ENCODE measurements around the gene OR10D3. TPM values are rescaled to one million over a fixed set of nuclear protein-coding genes. Genes with fewer than 3 reads are reported as not detected.
"Not testable (repeated sequence)": the region's sequence is repeated elsewhere in the genome, so short reads cannot be mapped to it uniquely, and the experiment has no call there.

The OR10D3 gene
- total RNA-seq, 4 donors from 2014 or later, result not detected

GRCh38 chr11:124219126-124219525, 36.0 kb downstream of the OR10D3 start:
- H3K27ac ChIP-seq, result no peak overlapping the region
- TF ChIP-seq POLR2A (IDR thresholded peaks at IDR 0.05), result no peak
- no peak for TF ChIP-seq CTCF (IDR thresholded peaks at IDR 0.05)
- H3K27me3 ChIP-seq, result no peaks in the 10 kb centered on the region
- no peaks in the 10 kb centered on the region for H3K9me3 ChIP-seq
- no peak overlapping the region for H3K4me3 ChIP-seq
- no peaks in the 10 kb centered on the region for H3K4me1 ChIP-seq
- H3K36me3 ChIP-seq, result no peaks in the 10 kb centered on the region
- DNase-seq, result no peak

GRCh38 chr11:124222407-124222806, 39.3 kb downstream of the OR10D3 start:
- H3K36me3 ChIP-seq, result no peaks in the 10 kb centered on the region
- no peak overlapping the region for H3K4me3 ChIP-seq
- no peak overlapping the region for H3K27ac ChIP-seq
- no peak for DNase-seq
- TF ChIP-seq POLR2A (IDR thresholded peaks at IDR 0.05) (no peak), CTCF (IDR thresholded peaks at IDR 0.05) (no peak)
- H3K9me3 ChIP-seq, result no peaks in the 10 kb centered on the region
- no peaks in the 10 kb centered on the region for H3K4me1 ChIP-seq
- H3K27me3 ChIP-seq, result no peaks in the 10 kb centered on the region

- not testable (repeated sequence) for H3K36me3 ChIP-seq, H3K9me3 ChIP-seq, H3K27ac ChIP-seq, H3K4me1 ChIP-seq, H3K4me3 ChIP-seq, H3K27me3 ChIP-seq, DNase-seq
Observed at GRCh38 chr11:124224618-124225423, 41.7 kb downstream of the OR10D3 start.

- H3K36me3 ChIP-seq, result no peaks in the 10 kb centered on the region
- H3K27me3 ChIP-seq, result no peaks in the 10 kb centered on the region
- no peaks in the 10 kb centered on the region for H3K9me3 ChIP-seq
- DNase-seq, result no peak
- no peaks in the 10 kb centered on the region for H3K4me1 ChIP-seq
- H3K27ac ChIP-seq, result no peak overlapping the region
- TF ChIP-seq CTCF (IDR thresholded peaks at IDR 0.05), result no peak
- no peak for TF ChIP-seq POLR2A (IDR thresholded peaks at IDR 0.05)
- H3K4me3 ChIP-seq, result no peak overlapping the region
Observed at GRCh38 chr11:124225471-124225870, 42.3 kb downstream of the OR10D3 start.

GRCh38 chr11:124233376-124233775, 50.2 kb downstream of the OR10D3 start:
- H3K27me3 ChIP-seq, result no peaks in the 10 kb centered on the region
- DNase-seq, result no peak
- no peak overlapping the region for H3K4me3 ChIP-seq
- H3K4me1 ChIP-seq, result no peaks in the 10 kb centered on the region
- H3K27ac ChIP-seq, result no peak overlapping the region
- no peak for TF ChIP-seq CTCF (IDR thresholded peaks at IDR 0.05)
- TF ChIP-seq POLR2A (IDR thresholded peaks at IDR 0.05), result no peak
- no peaks in the 10 kb centered on the region for H3K36me3 ChIP-seq
- H3K9me3 ChIP-seq, result no peaks in the 10 kb centered on the region

Other genes with a start within 250 kb of the OR10D3 start
- not detected for gene OR4D5, start 243.7 kb upstream of the OR10D3 start, total RNA-seq
- gene OR6T1, start 239.5 kb upstream of the OR10D3 start, total RNA-seq, result not detected
- gene OR10S1, start 205.6 kb upstream of the OR10D3 start, total RNA-seq, result not detected
- gene OR10G6, start 188.2 kb upstream of the OR10D3 start, total RNA-seq, result not detected
- gene OR10G4, start 170.3 kb upstream of the OR10D3 start, total RNA-seq, result not detected
- not detected for gene OR10G9, start 160.3 kb upstream of the OR10D3 start, total RNA-seq
- gene OR10G8, start 156.5 kb upstream of the OR10D3 start, total RNA-seq, result not detected
- not detected for gene OR10G7, start 142.0 kb upstream of the OR10D3 start, total RNA-seq
- 10 to 100 TPM; 45.2 to 83.4 (median 62.6) TPM for gene VWA5A, start 67.9 kb upstream of the OR10D3 start, total RNA-seq
- under 1 TPM in 1 of 4 donors, not detected in 3; 0.13 TPM for gene OR8G1, start 57.8 kb downstream of the OR10D3 start, total RNA-seq
- not detected for gene OR8G5, start 73.0 kb downstream of the OR10D3 start, total RNA-seq
- not detected for gene OR8D1, start 130.6 kb downstream of the OR10D3 start, total RNA-seq
- not detected for gene OR8D2, start 136.9 kb downstream of the OR10D3 start, total RNA-seq
- gene OR8B2, start 201.2 kb downstream of the OR10D3 start, total RNA-seq, result not detected
- gene OR8B3, start 215.7 kb downstream of the OR10D3 start, total RNA-seq, result not detected
- not detected for gene OR8B4, start 241.5 kb downstream of the OR10D3 start, total RNA-seq